K562 (cell line): Measurements from ENCODE around the gene ARL14. TPM values are rescaled to one million over a fixed set of nuclear protein-coding genes. Genes with fewer than 3 reads are reported as not detected.

Source experiments
- ATAC-seq: fragments of 200-7000 bp; cut with Tn5 transposase; 3 replicates; pipeline ENCODE4 v1.9.1; 2020; ENCODE audit warnings: moderate library complexity
- BruUV-seq: library from RNA; stranded (reverse); fragments of 400-500 nt; replicated peaks from 2 replicates; lab custom pipeline; 2021; lab: Mats Ljungman, UMichigan
- CTCF ChIA-PET: fragments of 300-600 bp; formaldehyde crosslinking; extraction: SDS; loops from one replicate; lab custom pipeline; 2021; ENCODE audit warnings: low intra/inter-chr PET ratio; lab: Yijun Ruan, JAX
- POLR2A ChIA-PET: fragments of 300-600, 350-650 bp; sonication (Branson Sonifier 250); formaldehyde crosslinking; extraction: SDS; loops from one replicate; lab custom pipeline; 2021; ENCODE audit warnings: antibody characterized with exemption, inconsistent platforms; lab: Yijun Ruan, JAX
- DNase-seq, 4 experiments: peaks; one replicate each; pipeline versions ENCODE4 v3.0.0 to v3.0.0-alpha.2; 2011 to 2018; ENCODE audit warnings: low spot score in 3 of 4, mixed read lengths in 3 of 4; ENCODE audit errors: extremely low read depth in 1 of 4
- FAIRE-seq: peaks from 2 replicates; lab custom pipeline; 2011; peaks lifted over from hg19 to GRCh38; lab: Jason Lieb, UNC
- H2AFZ ChIP-seq: 2 replicates; pipeline ENCODE4 v1.6.0; 2011; ENCODE audit warnings: low read depth, low read length, control low read depth, inconsistent platforms
- H3K27ac ChIP-seq: fragments of 200-600 bp; 3 replicates; pipeline ENCODE4 v1.8.0; 2011; ENCODE audit warnings: low read depth, mild to moderate bottlenecking, control low read depth, inconsistent platforms, low read length, moderate library complexity, mixed read lengths; ENCODE audit errors: extremely low read depth
- H3K27me3 ChIP-seq, 2 experiments: fragments of 300-600 bp in 1 of 2; 2 replicates in 1 of 2; 3 replicates in 1 of 2; pipeline versions ENCODE4 v1.6.0 to v1.8.0; 2011; ENCODE audit warnings: inconsistent platforms in 2 of 2, low read length in 2 of 2, mild to moderate bottlenecking in 1 of 2, mixed read lengths in 1 of 2, moderate library complexity in 1 of 2; ENCODE audit not compliant: control insufficient read depth in 2 of 2, insufficient read depth in 2 of 2
- H3K36me3 ChIP-seq: fragments of 300-600 bp; 3 replicates; pipeline ENCODE4 v1.8.0; 2011; ENCODE audit warnings: mild to moderate bottlenecking, low read length, inconsistent platforms; ENCODE audit not compliant: control insufficient read depth, insufficient read depth
- H3K4me1 ChIP-seq, 2 experiments: fragments of 200-600 bp in 1 of 2; replicated peaks in 1 of 2; 2 replicates in 1 of 2; 3 replicates in 1 of 2; pipeline versions ENCODE4 v1.5.1 to v1.8.0; 2011; ENCODE audit warnings: inconsistent platforms in 2 of 2, low read length in 2 of 2, mild to moderate bottlenecking in 1 of 2, mixed read lengths in 1 of 2, moderate library complexity in 1 of 2; ENCODE audit not compliant: control insufficient read depth in 2 of 2, insufficient read depth in 2 of 2
- H3K4me2 ChIP-seq: 2 replicates; pipeline ENCODE4 v1.6.1; 2011; ENCODE audit warnings: low read length, control low read depth, inconsistent platforms, mixed read lengths; ENCODE audit not compliant: insufficient read depth
- H3K4me3 ChIP-seq: fragments of 200-600 bp; sonication (generic), shearing (Covaris generic); 2 replicates; pipeline ENCODE4 v1.5.1; 2016; ENCODE audit warnings: control low read depth, inconsistent platforms
- H3K79me2 ChIP-seq: fragments of 200-600 bp; 3 replicates; pipeline ENCODE4 v1.8.0; 2011; ENCODE audit warnings: low read length, inconsistent platforms; ENCODE audit not compliant: control insufficient read depth, insufficient read depth
- H3K9ac ChIP-seq, 2 experiments: 2 replicates each; pipeline versions ENCODE4 v1.6.0 to v1.6.1; 2011; ENCODE audit warnings: low read depth in 2 of 2, low read length in 2 of 2, control low read depth in 1 of 2, inconsistent platforms in 1 of 2, mild to moderate bottlenecking in 1 of 2, mixed read lengths in 1 of 2; ENCODE audit not compliant: insufficient read depth in 1 of 2
- H3K9me1 ChIP-seq: one replicate; pipeline ENCODE4 v1.6.0; 2011; ENCODE audit warnings: inconsistent platforms, mild to moderate bottlenecking, low read length, moderate library complexity; ENCODE audit not compliant: control insufficient read depth, insufficient read depth
- H3K9me3 ChIP-seq: replicated peaks from 2 replicates; pipeline ENCODE4 v1.5.1; 2011; ENCODE audit warnings: low read depth, low read length, inconsistent platforms; ENCODE audit not compliant: control insufficient read depth, insufficient read depth
- H4K20me1 ChIP-seq: replicated peaks from 2 replicates; pipeline ENCODE4 v1.6.1; 2011; ENCODE audit warnings: low read length, inconsistent platforms, mixed read lengths; ENCODE audit not compliant: control insufficient read depth, insufficient read depth
- CHD4 ChIP-seq: fragments of 200-600 bp; sonication (generic); IDR thresholded peaks from 3 replicates; pipeline ENCODE4 v1.6.1; 2012; ENCODE audit warnings: low read depth, mild to moderate bottlenecking, mixed read lengths, low read length, inconsistent platforms; ENCODE audit not compliant: insufficient read depth, insufficient replicate concordance, poor library complexity, severe bottlenecking
- GTF2A2 ChIP-seq: IDR thresholded peaks from 2 replicates; pipeline ENCODE4 v1.6.1; 2016; ENCODE audit warnings: mild to moderate bottlenecking, missing genetic modification characterization, missing compliant biosample characterization
- MED1 ChIP-seq: sonication (generic); formaldehyde crosslinking; IDR thresholded peaks from 2 replicates; pipeline ENCODE4 v1.8.1; 2023; ENCODE audit warnings: missing genetic modification reagents, borderline replicate concordance
- MEIS2 ChIP-seq: fragments of 450-650 bp; IDR thresholded peaks from 2 replicates; pipeline ENCODE4 v1.6.1; 2014; ENCODE audit warnings: mild to moderate bottlenecking; ENCODE audit not compliant: partially characterized antibody
- MYNN ChIP-seq, 2 experiments: sonication (generic); formaldehyde crosslinking in 1 of 2; IDR thresholded peaks; 2 replicates each; pipeline versions ENCODE4 v1.5.0 to v1.6.1; 2016 to 2020; ENCODE audit warnings: antibody characterized with exemption in 1 of 2, missing genetic modification reagents in 1 of 2
- POLR2B ChIP-seq: fragments of 450-650 bp; IDR thresholded peaks from 2 replicates; pipeline ENCODE4 v1.6.1; 2018; ENCODE audit warnings: low read depth; ENCODE audit not compliant: partially characterized antibody
- SMARCC2 ChIP-seq: fragments of 450-650 bp; IDR thresholded peaks from 2 replicates; pipeline ENCODE4 v1.6.1; 2017; ENCODE audit warnings: antibody characterized with exemption, moderate library complexity, mild to moderate bottlenecking, low read depth
- SOX6 ChIP-seq: fragments of 450-650 bp; IDR thresholded peaks from 2 replicates; pipeline ENCODE4 v1.6.1; 2014; ENCODE audit warnings: mild to moderate bottlenecking
- ZNF644 ChIP-seq: fragments of 200-800 bp; sonication (Bioruptor generic); IDR thresholded peaks from 2 replicates; pipeline ENCODE4 v1.6.1; 2016; ENCODE audit warnings: low read depth, missing genetic modification characterization, missing compliant biosample characterization
- in situ Hi-C: fragments of 300-500 bp; cut with MboI; formaldehyde crosslinking; loops from 4 replicates; pipeline ENCODE4 v1.15.0; 2018; ENCODE audit warnings: inconsistent platforms, mixed read lengths
- intact Hi-C: fragments of 100-400 bp; cut with micrococcal nuclease; formaldehyde crosslinking; loops from 2 replicates; pipeline ENCODE4 v1.14.2; 2022
- polyA plus RNA-seq, 8 experiments: library from polyadenylated mRNA; depleted of rRNA in 4 of 8; stranded (reverse) in 5 of 8; unstranded in 3 of 8; fragments of >200 nt; fragmentation: Nextera tagmentation in 2 of 8; fragmentation: Illumina TruSeq in 1 of 8; extraction: Ambion mirVana in 2 of 8; extraction: Trizol in 1 of 8; gene quantifications; 2 replicates each; pipeline versions ENCODE4 v1.2.1 to v1.2.3, GENCODE V29; 2011 to 2014; ENCODE audit warnings: inconsistent platforms in 1 of 8, missing spikeins in 1 of 8
- total RNA-seq, 7 experiments: library from RNA; depleted of rRNA in 6 of 7; stranded (reverse); fragments of >200 nt in 6 of 7; fragmentation: Illumina TruSeq in 2 of 7; extraction: Trizol in 2 of 7; gene quantifications; 2 replicates each; pipeline versions ENCODE4 v1.2.1 to v1.2.3, GENCODE V29; 2011 to 2021; ENCODE audit warnings: low replicate concordance in 1 of 7
- TF ChIP-seq, protein P1 (sequence below): sonication (generic); IDR thresholded peaks from 2 replicates; pipeline ENCODE4 v1.6.1; 2016
- TF ChIP-seq, protein P2 (sequence below), 2 experiments: fragments of 450-650 bp in 1 of 2; sonication (generic) in 1 of 2; formaldehyde crosslinking in 1 of 2; IDR thresholded peaks; 2 replicates each; pipeline versions ENCODE4 v1.7.1 to v1.9.0; 2016 to 2022; ENCODE audit warnings: inconsistent platforms in 1 of 2, mild to moderate bottlenecking in 1 of 2, missing genetic modification reagents in 1 of 2

Gene ARL14
- total and polyA plus RNA-seq, 9 of the 15 experiments (the other 6 are each of a cell fraction or from before 2014, with no cell fraction given) = not detected

DNA sequence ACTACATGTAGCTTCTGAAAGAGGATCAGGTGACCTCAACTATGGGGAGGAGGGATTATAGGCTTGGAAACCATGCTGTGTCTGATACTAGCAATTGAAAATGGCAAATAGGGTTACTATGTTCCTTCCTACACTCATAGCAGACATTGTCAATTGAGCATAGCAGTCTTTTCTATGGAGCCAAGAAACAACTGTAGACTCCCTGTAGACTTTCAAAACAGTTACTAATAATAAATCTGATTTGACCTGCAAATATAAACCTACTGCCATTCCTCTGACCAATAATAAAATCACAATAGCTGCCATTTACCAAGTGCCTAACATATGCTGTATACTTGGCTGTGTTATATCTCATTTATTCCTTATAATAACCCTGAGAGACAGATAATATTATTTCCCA lies 8.5 kb upstream of the ARL14 start:
- no peak for ATAC-seq
- Histone ChIP-seq H3K27me3 (no peaks in the 10 kb centered on the region; a peak in 2 of 5 replicates), H3K4me1 (no peaks in the 10 kb centered on the region), H3K36me3 (no peaks in the 10 kb centered on the region), H3K9me3 (no peaks in the 10 kb centered on the region), H2AFZ (no peak overlapping the region), H3K9ac (no peak overlapping the region), H3K4me3 (no peak overlapping the region), H3K9me1 (no peaks in the 10 kb centered on the region), H3K4me2 (no peak overlapping the region), H3K79me2 (no peaks in the 10 kb centered on the region), H4K20me1 (no peaks in the 10 kb centered on the region), H3K27ac (no peak overlapping the region)
- ChIA-PET CTCF (no interaction called here), POLR2A (no interaction called here)
- no TSS peak for BruUV-seq
- in situ Hi-C loops (no loop called here), intact Hi-C loops (no loop called here)
- DNase-seq = no peak
- TF ChIP-seq ZNF644 (tag) = no peak
- TF ChIP-seq CHD4 = no peak
- TF ChIP-seq, protein P1, sequence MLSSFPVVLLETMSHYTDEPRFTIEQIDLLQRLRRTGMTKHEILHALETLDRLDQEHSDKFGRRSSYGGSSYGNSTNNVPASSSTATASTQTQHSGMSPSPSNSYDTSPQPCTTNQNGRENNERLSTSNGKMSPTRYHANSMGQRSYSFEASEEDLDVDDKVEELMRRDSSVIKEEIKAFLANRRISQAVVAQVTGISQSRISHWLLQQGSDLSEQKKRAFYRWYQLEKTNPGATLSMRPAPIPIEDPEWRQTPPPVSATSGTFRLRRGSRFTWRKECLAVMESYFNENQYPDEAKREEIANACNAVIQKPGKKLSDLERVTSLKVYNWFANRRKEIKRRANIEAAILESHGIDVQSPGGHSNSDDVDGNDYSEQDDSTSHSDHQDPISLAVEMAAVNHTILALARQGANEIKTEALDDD = no peak
- no peak for TF ChIP-seq MED1
- no peak for TF ChIP-seq GTF2A2 (tag)
- no peak for TF ChIP-seq POLR2B
- TF ChIP-seq, protein P2, sequence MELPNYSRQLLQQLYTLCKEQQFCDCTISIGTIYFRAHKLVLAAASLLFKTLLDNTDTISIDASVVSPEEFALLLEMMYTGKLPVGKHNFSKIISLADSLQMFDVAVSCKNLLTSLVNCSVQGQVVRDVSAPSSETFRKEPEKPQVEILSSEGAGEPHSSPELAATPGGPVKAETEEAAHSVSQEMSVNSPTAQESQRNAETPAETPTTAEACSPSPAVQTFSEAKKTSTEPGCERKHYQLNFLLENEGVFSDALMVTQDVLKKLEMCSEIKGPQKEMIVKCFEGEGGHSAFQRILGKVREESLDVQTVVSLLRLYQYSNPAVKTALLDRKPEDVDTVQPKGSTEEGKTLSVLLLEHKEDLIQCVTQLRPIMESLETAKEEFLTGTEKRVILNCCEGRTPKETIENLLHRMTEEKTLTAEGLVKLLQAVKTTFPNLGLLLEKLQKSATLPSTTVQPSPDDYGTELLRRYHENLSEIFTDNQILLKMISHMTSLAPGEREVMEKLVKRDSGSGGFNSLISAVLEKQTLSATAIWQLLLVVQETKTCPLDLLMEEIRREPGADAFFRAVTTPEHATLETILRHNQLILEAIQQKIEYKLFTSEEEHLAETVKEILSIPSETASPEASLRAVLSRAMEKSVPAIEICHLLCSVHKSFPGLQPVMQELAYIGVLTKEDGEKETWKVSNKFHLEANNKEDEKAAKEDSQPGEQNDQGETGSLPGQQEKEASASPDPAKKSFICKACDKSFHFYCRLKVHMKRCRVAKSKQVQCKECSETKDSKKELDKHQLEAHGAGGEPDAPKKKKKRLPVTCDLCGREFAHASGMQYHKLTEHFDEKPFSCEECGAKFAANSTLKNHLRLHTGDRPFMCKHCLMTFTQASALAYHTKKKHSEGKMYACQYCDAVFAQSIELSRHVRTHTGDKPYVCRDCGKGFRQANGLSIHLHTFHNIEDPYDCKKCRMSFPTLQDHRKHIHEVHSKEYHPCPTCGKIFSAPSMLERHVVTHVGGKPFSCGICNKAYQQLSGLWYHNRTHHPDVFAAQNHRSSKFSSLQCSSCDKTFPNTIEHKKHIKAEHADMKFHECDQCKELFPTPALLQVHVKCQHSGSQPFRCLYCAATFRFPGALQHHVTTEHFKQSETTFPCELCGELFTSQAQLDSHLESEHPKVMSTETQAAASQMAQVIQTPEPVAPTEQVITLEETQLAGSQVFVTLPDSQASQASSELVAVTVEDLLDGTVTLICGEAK (IDR thresholded peaks at IDR 0.05) = no peak
- TF ChIP-seq, protein P2 (CRISPR knock-in tag; IDR thresholded peaks at IDR 0.05) = no peak
- TF ChIP-seq MYNN (IDR thresholded peaks at IDR 0.05) = no peak
- TF ChIP-seq MYNN (CRISPR knock-in tag; IDR thresholded peaks at IDR 0.05) = no peak
- TF ChIP-seq SOX6 = no peak
- TF ChIP-seq MEIS2 = no peak
- TF ChIP-seq SMARCC2 = no peak
- FAIRE-seq = no peak
